Right atrium auricular region (tissue), 2 donors: ENCODE measurements around the gene SLC12A4. TPM values are rescaled to one million over a fixed set of nuclear protein-coding genes. Genes with fewer than 3 reads are reported as not detected.

ENCODE experiments used
- DNase-seq: peaks from one replicate; pipeline ENCODE4 v3.0.0-alpha.2; 2019; ENCODE audit warnings: low spot score
- H3K27ac ChIP-seq, 2 donors: fragments of 200-600 bp; sonication (generic); 1 replicate in 1 of 2; 2 replicates in 1 of 2; pipeline ENCODE4 v1.5.1; 2016 to 2019
- H3K27me3 ChIP-seq, 2 donors: fragments of 200-600 bp; sonication (generic); one replicate each; pipeline versions ENCODE4 v1.5.1 to v1.6.0; 2017 to 2019
- H3K36me3 ChIP-seq: fragments of 200-600 bp; sonication (generic); one replicate; pipeline ENCODE4 v1.5.1; 2016
- H3K4me1 ChIP-seq, 2 donors: fragments of 200-600 bp; sonication (generic); one replicate each; pipeline versions ENCODE4 v1.5.1 to v1.6.0; 2017 to 2019
- H3K4me3 ChIP-seq, 2 donors: fragments of 200-600 bp; sonication (generic); 1 replicate in 1 of 2; 2 replicates in 1 of 2; pipeline ENCODE4 v1.5.1; 2017 to 2019; ENCODE audit warnings: mild to moderate bottlenecking in 1 of 2, moderate library complexity in 1 of 2
- H3K9me3 ChIP-seq, 2 donors: fragments of 200-600 bp; sonication (generic); one replicate each; pipeline ENCODE4 v1.5.1; 2019
- CTCF ChIP-seq, 2 donors: fragments of 200-600 bp; sonication (generic); IDR thresholded peaks; one replicate each; pipeline ENCODE4 v1.5.1; 2019; ENCODE audit warnings: antibody characterized with exemption in 2 of 2
- total RNA-seq, 2 donors: library from RNA; depleted of rRNA; stranded (reverse); fragments of >200 nt; gene quantifications; one replicate each; pipeline ENCODE4 v1.1.0, GENCODE V29; 2016

Gene SLC12A4
- total RNA-seq, 2 donors from 2014 or later: 39.5 to 85.9 TPM

- no peak for TF ChIP-seq CTCF (IDR thresholded peaks at IDR 0.05)
- DNase-seq: no peak
- Histone ChIP-seq H3K9me3 (no peaks in the 10 kb centered on the region), H3K27me3 (no peaks in the 10 kb centered on the region), H3K36me3 (no peaks in the 10 kb centered on the region), H3K4me1 (peaks cover 0 to 39% of the 10 kb centered on the region in 2 donors), H3K4me3 (peak overlapping the region; percentile 82 to 99), H3K27ac (peak overlapping the region; percentile 90 to 97)
Observed at GRCh38 chr16:67893743-67894399, 74.6 kb downstream of the SLC12A4 start.

Other genes starting within 250 kb of the SLC12A4 start
- gene GFOD2, start 249.3 kb downstream of the SLC12A4 start, total RNA-seq: 1 to 10 TPM; 7.1 to 9.2 TPM
- gene RANBP10, start 162.1 kb downstream of the SLC12A4 start, total RNA-seq: 1 to 10 TPM; 7.8 to 8.9 TPM
- gene TSNAXIP1, start 161.7 kb downstream of the SLC12A4 start, total RNA-seq: under 1 TPM in 1 of 2 donors, not detected in 1; 0.55 TPM
- 10 to 100 TPM; 42.5 to 59.4 TPM for gene THAP11, start 126.3 kb downstream of the SLC12A4 start, total RNA-seq
- gene NUTF2, start 121.7 kb downstream of the SLC12A4 start, total RNA-seq: 100 to 1,000 TPM in 1 of 2 donors, 10 to 100 TPM in 1; 44.6 to 132 TPM
- gene CENPT, start 120.9 kb downstream of the SLC12A4 start, total RNA-seq: 10 to 100 TPM in 1 of 2 donors, 1 to 10 TPM in 1; 8.7 to 19.1 TPM
- gene EDC4, start 95.6 kb downstream of the SLC12A4 start, total RNA-seq: 10 to 100 TPM; 21.2 to 39.5 TPM
- not detected for gene NRN1L, start 83.8 kb downstream of the SLC12A4 start, total RNA-seq
- 10 to 100 TPM; 18.4 to 23.2 TPM for gene PSKH1, start 75.4 kb downstream of the SLC12A4 start, total RNA-seq
- under 1 TPM in 1 of 2 donors, not detected in 1; 0.59 TPM for gene CTRL, start 36.8 kb downstream of the SLC12A4 start, total RNA-seq
- gene PSMB10, start 31.8 kb downstream of the SLC12A4 start, total RNA-seq: 10 to 100 TPM; 37.3 to 38.4 TPM
- 10 to 100 TPM in 1 of 2 donors, 1 to 10 TPM in 1; 2.9 to 11.8 TPM for gene LCAT, start 24.5 kb downstream of the SLC12A4 start, total RNA-seq
- not detected for gene DPEP3, start 11.9 kb upstream of the SLC12A4 start, total RNA-seq
- gene DPEP2, start 30.8 kb upstream of the SLC12A4 start, total RNA-seq: 1 to 10 TPM in 1 of 2 donors, under 1 TPM in 1; 0.85 to 1.6 TPM
- gene DPEP2NB, start 47.3 kb upstream of the SLC12A4 start, total RNA-seq: not detected
- gene DDX28, start 54.6 kb upstream of the SLC12A4 start, total RNA-seq: 1 to 10 TPM; 4.3 to 4.8 TPM
- 1 to 10 TPM; 4.5 to 4.9 TPM for gene DUS2, start 54.6 kb upstream of the SLC12A4 start, total RNA-seq
- 10 to 100 TPM; 24.5 to 45.0 TPM for gene NFATC3, start 116.7 kb upstream of the SLC12A4 start, total RNA-seq